Activated CD8-positive, alpha-beta memory T cell treated with anti-CD3 and anti-CD28 coated beads for 36 hours (primary cell): ENCODE data around the gene NTM. TPM values are rescaled to one million over a fixed set of nuclear protein-coding genes. Genes with fewer than 3 reads are reported as not detected.

ENCODE experiments used
- CTCF ChIA-PET: fragments of 350-600 bp; sonication (Branson Sonifier 250); formaldehyde crosslinking; loops from one replicate; lab custom pipeline; 2021; ENCODE audit warnings: antibody characterized with exemption; lab: Charles Lee
- POLR2A ChIA-PET: fragments of 350-600 bp; sonication (Branson Sonifier 250); formaldehyde crosslinking; loops from one replicate; lab custom pipeline; 2021; ENCODE audit warnings: antibody characterized with exemption; lab: Charles Lee
- total RNA-seq, 2 experiments: library from RNA; stranded (reverse); gene quantifications; one replicate each; pipeline ENCODE4 v1.2.3, GENCODE V29; 2021

Gene NTM
- total RNA-seq, 2 experiments from 2014 or later: not detected

- POLR2A ChIA-PET: no interaction called here
- CTCF ChIA-PET: no interaction called here
Measured at GRCh38 chr11:132077416-132077815, 707.0 kb downstream of the NTM start.

- ChIA-PET CTCF (no interaction called here), POLR2A (no interaction called here)
Measured at GRCh38 chr11:132078264-132079076, 708.1 kb downstream of the NTM start.

GRCh38 chr11:132080127-132080526 lies 709.7 kb downstream of the NTM start:
- CTCF ChIA-PET: no interaction called here

GRCh38 chr11:132082566-132082965 lies 712.2 kb downstream of the NTM start:
- ChIA-PET CTCF (no interaction called here), POLR2A (no interaction called here)

More at GRCh38 chr11:132080127-132080526, 709.7 kb downstream of the NTM start:
- POLR2A ChIA-PET: no interaction called here

GRCh38 chr11:132084433-132084832 lies 714.0 kb downstream of the NTM start:
- CTCF ChIA-PET: no interaction called here
- POLR2A ChIA-PET: no interaction called here

- POLR2A ChIA-PET: no interaction called here
Measured at GRCh38 chr11:132087148-132087547, 716.7 kb downstream of the NTM start.

GRCh38 chr11:132088551-132088950 lies 718.1 kb downstream of the NTM start:
- ChIA-PET CTCF (no interaction called here), POLR2A (no interaction called here)

More at GRCh38 chr11:132087148-132087547, 716.7 kb downstream of the NTM start:
- CTCF ChIA-PET: no interaction called here

GRCh38 chr11:132093536-132094259 lies 723.3 kb downstream of the NTM start:
- ChIA-PET POLR2A (no interaction called here), CTCF (no interaction called here)

- POLR2A ChIA-PET: no interaction called here
- CTCF ChIA-PET: no interaction called here
Measured at GRCh38 chr11:132094598-132094997, 724.2 kb downstream of the NTM start.

- ChIA-PET CTCF (no interaction called here), POLR2A (no interaction called here)
Measured at GRCh38 chr11:132095230-132096131, 725.1 kb downstream of the NTM start.

- ChIA-PET CTCF (no interaction called here), POLR2A (no interaction called here)
Measured at GRCh38 chr11:132096132-132096825, 725.9 kb downstream of the NTM start.

- CTCF ChIA-PET: no interaction called here
Measured at GRCh38 chr11:132099692-132100091, 729.3 kb downstream of the NTM start.

GRCh38 chr11:132100583-132100982 lies 730.2 kb downstream of the NTM start:
- CTCF ChIA-PET: no interaction called here
- POLR2A ChIA-PET: no interaction called here

More at GRCh38 chr11:132099692-132100091, 729.3 kb downstream of the NTM start:
- POLR2A ChIA-PET: no interaction called here

- CTCF ChIA-PET: no interaction called here
- POLR2A ChIA-PET: no interaction called here
Measured at GRCh38 chr11:132101881-132102280, 731.5 kb downstream of the NTM start.

- ChIA-PET POLR2A (no interaction called here), CTCF (no interaction called here)
Measured at GRCh38 chr11:132103021-132103420, 732.6 kb downstream of the NTM start.

- ChIA-PET CTCF (no interaction called here), POLR2A (no interaction called here)
Measured at GRCh38 chr11:132106096-132106982, 735.9 kb downstream of the NTM start.

- CTCF ChIA-PET: no interaction called here
- POLR2A ChIA-PET: no interaction called here
Measured at GRCh38 chr11:132111316-132111715, 740.9 kb downstream of the NTM start.

- POLR2A ChIA-PET: no interaction called here
Measured at GRCh38 chr11:132111838-132112237, 741.4 kb downstream of the NTM start.

More at GRCh38 chr11:132111838-132112237, 741.4 kb downstream of the NTM start:
- CTCF ChIA-PET: no interaction called here
